Measurements from ENCODE around the gene DAND5.

DAND5 gene

DNA sequence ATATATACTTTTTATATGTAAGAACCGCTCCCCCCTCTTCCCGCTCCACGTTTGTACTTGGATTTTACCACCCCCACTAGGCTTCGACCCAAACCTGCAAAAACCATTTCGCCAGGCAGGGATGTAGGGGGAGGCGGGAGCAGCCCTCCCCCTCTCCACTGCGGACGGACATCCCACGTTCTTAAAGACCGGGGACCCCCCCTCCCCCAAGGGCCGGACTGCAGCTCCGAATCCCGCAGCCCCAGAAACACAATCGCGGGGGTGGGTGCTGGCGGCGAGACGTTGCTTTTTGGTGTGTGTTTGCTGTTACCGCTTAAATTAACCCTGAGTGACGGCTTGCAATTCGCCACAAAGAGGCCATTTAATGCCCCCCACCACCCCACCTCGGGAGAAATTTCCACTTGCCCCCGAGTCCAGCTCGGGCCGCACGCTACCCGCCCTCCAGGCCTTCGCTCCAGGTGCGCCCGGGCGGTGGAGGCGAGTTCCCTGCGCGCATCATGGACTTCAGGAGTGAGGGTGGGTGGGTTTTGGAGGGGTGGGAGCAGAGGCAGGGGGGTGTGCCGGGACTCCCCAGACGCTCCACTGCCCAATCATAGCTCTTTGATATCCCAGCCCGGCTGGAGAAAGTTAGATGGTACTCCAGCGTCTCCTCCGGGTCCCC lies 41.7 kb downstream of the DAND5 start:
- no peak for DNase-seq

DNA sequence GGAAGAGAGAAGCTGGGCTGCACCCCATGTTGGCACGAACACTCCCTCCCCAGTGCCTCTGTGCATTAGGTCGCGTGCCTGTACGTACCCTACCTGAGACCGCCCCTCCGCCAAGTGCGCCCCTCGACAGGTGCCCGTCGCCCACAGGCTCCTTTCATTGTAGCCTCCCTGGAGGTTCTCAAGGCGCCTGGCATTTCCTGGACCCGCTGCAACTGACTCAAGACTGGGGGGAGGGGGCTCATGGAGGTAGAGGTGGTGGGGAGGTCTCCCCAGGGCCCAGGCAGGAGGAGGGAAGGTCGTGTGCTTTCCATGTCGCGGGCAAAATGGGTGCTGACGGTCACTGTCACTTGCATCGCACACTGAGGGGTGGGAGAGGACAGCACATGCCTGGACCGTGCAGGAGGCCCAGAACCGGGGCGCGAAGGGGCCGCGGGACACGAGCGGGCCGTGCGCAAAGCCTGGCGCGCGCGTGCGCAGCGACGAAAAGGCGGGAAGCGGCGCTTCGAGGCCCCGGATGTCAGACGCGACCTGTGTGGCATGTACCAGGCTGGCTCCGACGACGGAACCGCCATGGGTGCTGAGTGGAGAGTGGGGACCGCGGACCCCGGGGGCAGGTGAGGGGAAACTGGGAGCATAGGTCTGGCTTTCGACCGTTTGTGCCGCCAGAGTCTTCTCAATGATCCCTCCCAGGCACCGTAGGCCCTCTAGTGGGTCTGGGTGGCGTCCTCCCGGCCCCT lies 42.4 kb downstream of the DAND5 start:
- DNase-seq: no peak

DNA sequence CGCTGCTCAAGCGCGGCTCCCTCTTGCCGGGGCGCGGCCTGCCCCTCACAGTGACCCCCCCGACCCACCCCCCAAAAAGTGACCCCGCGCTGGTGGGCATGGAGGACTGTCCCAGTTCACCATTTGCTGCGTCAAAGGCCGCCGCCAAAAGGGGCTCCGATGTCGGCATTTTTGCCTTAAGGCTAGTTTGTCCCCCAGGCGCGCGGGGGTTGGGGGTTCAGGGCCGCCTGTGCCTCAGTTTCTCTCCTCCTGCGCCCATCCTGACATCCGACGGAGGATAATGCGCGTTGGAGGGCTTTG lies 43.0 kb downstream of the DAND5 start:
- no peak for DNase-seq

DNA sequence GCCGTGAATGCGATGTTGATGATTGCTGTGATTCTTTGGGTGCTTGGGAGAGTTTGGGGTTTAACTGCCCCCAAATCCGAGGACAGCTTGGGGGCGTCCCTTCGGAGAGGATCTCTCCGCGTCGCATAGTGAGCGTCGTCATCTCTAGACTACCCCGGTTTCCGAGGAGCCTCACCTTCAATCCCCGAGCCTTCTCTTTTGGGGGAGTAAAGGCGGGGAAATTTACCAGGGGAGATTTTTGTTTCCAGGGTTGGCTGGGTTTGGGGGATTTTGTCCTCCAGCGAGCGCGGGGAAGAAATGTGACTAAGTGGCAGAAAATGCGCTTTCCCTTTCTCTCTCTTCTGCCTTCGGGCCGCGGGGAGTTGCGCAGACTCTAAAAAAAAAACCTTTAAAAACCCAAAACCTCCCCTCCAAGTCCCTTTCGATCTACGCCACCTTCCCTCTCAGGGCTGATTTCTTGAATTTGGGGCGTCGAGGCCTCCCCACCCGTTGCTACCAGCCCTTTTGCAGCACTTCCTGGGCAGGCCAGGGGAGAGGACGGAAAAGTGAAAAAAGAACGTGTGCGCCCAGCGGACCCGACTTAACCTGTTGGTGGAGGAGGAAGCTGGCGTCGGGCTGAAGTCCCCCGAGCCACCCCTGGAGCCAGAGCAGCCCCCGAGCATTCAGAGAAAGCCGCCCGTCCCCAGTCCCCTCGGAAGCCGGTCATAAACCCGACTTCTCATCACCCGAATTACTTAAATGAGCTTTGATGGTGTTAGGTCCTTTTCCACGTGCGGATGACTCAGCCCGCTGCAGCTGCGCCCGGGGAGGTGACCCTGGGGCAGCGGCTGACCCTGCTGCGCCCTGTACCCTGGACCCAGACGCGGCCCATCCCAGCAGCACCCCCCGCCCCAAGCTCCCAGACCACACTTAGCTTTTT lies 43.6 kb downstream of the DAND5 start:
- DNase-seq: no peak

DNA sequence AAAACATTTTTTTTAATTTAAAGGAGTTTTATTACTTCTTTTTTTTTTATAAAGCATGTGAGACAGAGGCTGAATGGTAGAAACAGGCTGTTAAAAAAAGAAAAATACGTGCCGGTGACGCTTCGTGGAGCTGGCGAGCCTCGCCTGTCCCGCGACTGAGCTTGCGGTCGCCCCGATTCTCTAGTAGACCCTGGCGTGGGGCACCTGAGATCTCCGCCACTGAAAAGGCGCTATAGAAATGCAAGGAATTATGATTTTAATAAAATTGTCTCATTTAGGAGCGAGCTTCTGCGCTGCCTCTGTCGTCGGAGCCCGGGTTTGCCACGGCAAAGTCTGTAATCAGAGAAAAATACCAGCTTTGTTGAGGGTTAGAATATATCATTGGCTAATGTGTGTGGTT lies 44.3 kb downstream of the DAND5 start:
- DNase-seq: no peak

DNA sequence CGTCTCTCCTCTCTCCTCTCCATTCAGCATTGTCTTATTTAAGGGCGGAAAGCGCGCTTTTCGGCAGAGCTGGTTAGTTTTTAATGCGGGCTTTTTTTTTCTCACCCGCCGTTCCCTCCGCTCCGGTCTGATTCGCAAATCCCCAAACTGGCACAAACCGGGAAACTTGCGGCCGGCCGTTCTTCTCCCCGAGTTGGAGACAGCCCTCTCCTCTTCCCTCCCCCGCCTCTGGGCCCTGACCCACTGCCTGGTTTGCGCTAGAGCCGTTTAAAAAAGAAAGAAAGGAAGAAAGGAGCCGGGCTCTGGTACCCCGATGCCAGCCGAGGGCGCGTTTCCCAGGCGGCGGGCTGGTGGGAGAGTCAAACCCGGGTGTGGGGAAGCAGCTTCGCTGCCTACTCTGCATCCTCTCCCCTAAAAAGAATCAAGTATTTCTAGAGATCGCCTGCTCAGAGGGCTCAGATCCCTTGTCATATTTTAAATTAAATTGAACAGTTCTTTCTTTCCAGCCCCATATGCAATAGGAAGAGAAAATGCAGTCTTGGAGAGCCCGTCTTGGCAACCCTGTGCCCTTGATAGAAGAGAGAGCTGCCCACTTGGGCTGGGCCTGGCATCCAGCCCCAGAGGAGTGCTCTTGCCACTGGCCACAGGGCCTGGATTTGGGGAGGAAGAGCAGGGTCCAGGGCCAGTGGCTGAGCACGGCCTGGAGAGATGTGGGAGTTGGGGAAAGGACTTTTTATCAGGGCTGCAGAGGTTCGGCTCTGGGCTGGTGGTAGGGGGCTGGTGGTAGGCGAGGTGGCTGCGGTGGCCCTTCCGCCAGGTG lies 44.9 kb downstream of the DAND5 start:
- peak; percentile 19 for DNase-seq

DNA sequence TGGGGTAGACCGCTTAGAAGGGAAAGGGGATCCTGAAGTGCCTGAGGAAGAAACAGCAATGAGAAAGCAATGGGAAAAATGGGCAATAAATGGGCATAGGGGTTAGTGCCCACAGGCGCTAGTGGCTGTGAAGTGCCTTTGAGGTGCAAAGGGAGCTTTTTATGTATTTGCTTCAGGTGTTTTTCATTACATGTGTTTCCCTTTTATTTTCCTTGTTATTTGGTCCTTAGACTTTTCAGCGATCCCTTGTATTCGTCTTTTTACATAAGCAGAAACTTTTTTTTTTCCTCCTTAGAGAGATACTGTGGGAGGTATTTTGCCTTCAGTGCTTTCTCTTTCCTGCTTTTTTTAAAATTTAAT lies 45.5 kb downstream of the DAND5 start:
- no peak for DNase-seq

DNA sequence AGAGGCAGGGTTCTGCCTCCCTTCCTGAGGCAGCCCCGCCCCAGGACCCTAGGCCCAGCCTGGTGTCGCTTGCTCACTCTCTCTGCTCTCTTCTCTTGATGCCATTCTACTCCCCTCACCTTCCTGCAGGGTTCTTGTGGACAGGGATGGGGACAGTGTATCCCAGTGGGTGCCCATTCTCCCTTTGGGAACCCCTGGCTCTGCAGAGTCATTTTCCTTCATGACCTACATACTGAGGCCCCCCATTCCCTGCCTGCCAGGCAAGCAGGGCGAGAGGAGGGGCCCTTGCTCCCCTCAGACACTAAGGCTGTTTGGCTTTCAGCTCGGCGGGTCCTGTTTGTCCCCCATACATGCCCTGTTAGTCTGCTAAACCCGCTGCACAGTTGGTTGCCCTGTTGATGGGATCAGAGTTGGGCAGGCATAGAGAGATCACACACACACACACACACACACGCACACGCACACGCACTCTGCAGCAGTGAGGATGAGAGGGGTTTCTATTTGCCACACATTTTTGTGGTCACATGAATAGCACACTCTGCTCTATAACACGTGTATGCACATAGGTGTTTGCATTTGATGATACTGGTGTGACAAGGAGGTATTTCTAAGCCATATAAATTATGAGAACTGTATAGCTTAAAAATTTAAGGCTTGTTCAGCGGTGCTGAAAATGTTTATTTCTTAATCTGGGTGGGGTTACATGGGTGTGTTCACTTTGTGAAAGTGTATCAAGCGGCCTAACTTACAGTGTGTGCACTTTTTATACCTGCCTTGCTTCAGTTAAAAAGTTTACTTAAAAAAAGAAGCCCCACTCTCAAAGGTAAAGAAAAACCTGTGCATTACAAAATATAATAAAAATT lies 46.2 kb downstream of the DAND5 start:
- no peak for DNase-seq

DNA sequence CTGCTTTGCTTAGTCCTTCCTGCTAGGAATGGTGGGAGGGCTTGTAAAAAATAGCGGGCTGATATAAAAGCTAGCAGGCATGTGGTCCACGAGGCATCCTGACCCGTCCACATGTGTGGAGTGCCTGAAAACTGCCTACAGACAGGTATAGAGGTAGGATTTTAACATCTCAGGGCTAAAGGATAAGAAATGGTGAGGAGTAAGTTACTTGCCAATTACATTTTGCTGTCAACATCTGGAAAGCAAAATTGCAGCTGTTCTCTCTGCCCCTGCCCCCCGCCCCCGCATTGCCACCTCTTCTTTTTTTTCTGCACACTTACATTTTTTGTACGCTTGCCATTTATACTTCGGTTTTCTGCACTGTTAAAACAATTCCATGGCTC lies 46.9 kb downstream of the DAND5 start:
- DNase-seq: no peak

DNA sequence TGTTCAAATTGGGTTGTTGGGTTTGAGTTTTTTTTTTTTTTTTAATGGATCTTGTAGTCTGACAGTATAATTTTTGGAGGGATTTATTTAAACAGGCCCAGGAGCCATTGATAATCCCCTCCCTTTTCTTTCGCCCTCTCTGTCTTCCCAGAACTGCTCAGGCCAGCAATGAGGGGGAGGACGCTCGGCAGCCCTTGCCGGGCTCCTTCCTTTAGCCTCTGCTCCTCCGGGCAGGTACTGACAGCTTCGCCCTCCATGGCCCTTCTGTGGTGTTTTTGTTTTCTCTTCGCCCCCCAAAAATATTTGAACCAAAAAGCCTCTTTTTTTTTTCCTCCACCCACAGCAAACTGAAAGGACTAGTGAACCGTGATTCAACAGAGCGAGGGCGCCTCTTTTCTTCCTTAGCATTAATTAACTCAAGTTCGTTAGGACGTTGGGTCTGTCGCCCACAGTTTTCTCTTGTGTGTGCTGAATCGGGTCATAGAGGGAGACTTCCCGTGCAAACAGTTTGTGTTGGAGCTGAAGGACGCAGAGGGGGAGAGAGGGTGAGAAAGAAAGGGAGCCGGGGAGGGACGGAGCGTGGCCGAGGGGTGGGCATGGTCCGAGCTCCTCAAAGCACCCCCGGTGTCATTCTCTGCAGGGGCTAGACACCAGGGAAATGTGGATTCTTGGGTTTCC lies 47.4 kb downstream of the DAND5 start:
- DNase-seq: no peak

DNA sequence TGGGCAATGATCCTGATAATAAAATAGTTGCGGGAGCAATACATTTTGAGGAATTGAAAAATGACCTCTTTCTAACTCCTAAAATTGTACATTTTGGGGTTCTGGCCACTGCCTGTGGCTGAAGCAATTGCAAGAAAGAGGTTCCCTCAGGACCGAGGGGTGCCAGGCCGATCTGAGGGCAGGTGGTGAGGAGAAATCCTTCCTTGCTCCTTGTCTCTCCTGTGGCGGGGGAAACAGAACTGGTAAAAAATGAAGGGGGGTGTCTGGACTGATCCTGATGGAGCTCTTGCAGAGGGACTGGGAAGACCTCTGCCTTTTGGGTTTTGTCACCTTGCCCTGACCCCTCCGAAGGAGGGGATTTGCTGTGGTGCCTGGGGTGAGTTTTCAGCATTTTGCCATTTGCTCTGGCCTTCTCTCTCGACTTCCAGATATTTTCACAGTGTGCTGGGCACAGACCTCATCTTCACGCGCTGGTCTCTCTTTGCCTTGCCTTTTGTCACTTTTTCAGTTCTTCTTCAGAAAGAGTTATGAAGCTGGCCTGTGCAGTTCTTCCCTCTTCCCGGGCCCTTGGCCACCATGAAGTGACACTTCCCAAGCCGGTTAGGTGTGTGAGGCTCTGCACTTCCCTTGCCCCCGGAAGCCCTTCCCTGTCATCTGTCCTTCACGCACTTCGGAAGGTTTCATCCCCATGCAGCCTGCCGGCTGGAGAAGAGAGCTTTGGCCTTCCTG lies 48.1 kb downstream of the DAND5 start:
- no peak for DNase-seq

DNA sequence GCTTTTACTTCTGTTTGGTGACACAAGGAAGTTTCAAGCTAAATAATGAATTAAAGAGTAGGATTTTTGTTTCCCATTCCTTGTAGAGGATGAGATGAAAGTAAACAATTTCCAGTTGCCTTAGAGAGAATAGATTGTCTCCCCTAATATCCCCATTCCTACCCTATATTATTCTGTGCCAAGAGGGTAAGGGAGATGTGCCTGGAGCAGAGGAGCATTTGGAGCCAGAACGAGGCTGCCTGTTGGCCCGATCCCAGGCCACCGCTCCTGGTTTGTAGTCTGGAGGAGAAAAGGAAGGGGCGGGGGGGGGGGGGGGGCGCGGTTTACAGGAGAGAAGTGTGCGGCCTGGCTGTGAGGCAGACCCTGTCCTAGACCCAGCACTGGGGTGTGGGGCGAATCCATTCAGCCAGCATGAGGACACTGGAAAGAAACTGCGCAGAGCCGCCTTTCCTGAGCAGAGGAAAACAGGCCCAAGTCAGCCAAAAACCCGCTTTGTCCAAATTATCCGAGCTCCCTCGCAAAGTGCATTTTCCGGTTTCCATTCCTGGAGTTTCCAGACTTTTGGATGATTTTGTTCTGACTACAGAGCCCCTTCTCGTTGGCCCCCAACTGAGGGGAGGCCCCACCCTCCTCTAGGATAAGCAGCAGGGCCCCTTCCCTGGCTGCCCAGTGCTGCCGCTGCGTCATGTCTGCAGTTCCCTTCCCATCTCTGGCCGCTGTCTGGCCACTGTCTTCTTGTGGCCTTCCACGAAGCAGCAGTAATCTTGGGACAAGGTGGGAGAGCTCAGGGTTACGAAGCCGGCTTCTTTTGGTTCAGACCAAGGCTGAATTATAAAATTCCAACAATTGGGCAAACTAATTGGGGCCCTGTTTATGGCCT lies 48.9 kb downstream of the DAND5 start:
- no peak for DNase-seq

DNA sequence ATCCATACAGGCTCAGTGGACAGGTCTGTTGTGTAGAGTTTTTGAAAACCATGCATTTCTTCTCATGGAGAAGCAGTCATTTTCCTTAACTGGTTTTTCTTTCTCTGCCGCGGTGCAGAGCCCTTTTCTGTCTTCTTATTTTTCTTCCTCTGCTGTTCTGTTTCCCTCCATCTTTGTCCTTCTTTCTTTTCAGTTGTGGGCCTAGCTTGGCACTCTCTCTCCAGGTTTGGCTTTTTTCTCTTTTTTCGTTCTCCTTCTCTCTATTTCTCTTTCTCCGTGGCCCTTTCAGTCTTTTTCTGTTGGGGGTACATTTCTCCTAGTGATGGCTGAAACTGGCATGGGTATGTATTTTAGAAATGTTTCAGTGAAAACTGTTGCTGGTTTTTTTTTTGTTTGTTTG lies 50.0 kb downstream of the DAND5 start:
- DNase-seq: no peak

DNA sequence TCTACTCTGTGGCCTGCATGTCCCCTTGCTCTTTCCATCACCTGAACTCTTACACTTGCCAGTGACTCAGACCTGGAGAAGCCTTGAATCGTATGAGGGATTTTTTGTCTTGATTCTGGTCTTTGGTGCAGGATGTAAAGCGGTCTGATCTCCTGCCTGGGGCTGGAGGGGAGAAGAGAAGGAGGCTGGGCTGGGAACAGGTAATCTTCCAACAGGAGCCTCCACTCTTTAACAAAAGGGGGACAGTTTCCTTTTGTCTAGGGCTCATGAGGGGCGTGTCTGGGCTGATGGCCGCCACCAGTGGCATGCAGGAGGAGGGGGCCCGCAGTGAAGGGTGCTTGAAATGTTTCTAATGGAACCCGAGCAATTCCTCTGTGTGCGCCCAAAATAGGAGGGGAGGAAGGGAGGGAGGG lies 50.6 kb downstream of the DAND5 start:
- no peak for DNase-seq

DNA sequence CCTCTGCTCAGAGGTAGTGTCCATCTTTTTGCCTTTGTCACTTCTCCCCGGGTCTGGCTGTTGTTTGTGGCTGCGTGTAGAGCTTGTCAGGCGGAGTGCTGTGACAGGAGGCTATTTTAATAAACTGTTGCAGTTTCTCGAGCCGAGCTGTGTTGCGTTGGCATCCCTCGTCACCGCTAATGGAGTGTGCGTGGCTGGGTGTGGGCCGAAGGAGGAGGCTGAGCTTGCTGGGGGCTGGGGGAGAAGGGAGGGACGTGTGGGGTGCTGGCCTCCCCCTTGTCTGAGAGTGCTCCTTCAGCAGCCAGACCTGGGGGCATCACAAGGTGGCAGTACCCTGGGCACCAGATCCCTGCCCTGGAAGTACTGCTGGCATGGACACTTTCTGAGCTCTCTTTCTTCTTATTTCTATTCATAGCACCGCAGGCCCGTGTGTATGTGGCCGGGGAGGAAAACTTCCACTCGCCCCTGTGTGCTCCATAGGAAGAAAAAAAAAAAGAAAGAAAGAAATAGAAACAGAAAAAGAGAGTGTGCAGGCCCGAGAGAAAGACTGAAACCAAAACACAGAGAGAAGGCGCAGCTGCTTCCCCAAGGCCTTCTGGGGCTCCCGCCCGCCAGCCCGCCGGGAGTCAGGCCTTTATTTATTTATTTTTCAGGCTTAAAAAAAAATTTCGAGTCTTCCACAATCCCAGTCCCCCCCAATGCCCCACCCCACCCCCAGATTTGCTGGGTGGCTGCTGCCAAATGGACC lies 52.9 kb downstream of the DAND5 start:
- DNase-seq: no peak

DNA sequence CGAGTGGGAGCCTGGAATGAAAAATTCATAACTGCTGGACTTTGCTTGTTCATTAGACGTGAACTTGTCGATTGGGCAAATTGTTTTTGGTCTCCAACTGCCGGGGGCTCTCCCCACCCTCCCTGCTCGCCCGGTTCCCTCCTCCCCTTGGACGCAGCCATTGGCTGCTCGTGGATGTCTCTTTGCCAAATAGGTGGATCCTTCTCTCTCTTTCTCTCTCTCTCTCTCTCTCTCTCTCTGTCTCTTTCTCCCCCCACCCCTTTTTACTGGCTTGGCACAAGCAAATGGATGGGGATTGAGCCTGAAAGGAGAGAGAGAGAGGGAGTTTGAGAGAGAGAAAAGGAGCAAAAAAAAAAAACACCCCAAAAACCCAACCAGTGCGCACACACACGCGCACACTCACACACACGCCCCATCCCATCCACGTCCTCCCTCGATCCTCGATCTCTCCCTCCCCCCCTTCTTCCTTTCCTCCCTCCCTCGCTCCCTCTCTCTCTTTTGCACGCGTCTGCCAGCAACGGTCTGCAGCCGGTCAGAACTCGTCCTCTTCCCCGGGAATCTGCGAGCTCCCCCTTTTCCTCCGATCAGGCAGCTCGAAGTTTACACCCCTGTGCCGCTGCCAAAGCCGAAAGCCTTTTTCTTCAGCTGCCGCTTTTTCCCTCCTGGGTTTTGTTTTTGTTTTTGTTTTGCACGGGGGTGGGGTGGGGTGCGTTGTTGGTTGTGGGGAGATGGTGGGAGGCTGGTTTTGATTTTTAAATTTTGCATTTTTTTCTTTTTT lies 53.7 kb downstream of the DAND5 start:
- no peak for DNase-seq

DNA sequence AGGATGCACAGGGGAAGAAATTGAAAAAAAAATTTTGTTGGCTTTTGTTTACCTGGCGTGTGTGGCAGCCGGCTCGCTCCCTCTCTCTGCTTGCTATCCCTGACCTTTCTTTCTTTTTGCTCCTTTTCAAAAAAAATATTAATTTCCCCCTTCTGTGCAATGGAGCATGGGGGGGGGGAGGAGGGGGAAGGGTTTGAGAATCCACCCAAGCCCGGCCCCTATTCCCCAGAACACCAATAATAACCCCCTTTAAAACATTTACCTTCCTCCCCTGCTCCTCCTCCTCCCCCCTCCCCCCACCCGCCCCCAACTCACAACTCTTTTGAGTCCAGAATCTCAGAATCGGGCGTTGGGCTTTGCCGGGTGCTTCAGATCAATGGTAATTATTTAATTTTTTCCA lies 54.3 kb downstream of the DAND5 start:
- DNase-seq: no peak
